Endothelial cell of hepatic sinusoid (primary cell): Measurements from ENCODE around the gene HEATR3.

ENCODE experiments used
- in situ Hi-C: cut with HindIII; loops from 2 replicates; pipeline ENCODE4 v1.10.0; 2017; ENCODE audit warnings: low sequenced_read_pairs

HEATR3 gene

DNA sequence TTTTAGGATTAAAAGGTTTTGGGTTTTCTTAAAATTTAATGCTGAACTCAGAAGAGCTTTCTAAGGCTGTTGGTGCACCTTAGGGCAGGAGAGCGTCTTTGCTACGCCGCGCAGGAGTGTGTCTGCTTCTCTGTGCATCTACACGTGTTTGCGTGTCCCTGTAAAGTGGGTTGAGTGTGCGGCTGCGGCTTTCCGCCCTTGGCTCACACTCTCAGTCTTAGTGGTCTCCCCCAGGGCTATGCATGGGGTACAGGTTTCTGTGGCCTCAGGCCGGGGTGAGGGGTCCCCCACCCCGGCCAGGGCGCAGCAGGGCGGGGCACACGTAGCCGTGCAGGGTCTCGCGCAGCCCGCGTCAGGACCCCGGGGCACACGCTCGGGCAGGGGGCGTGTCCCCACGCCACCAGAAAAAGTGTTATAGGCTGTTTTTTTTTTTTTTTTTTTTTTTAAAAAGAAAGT, 86.6 kb downstream of the HEATR3 start:
- in situ Hi-C loops = no loop called here

DNA sequence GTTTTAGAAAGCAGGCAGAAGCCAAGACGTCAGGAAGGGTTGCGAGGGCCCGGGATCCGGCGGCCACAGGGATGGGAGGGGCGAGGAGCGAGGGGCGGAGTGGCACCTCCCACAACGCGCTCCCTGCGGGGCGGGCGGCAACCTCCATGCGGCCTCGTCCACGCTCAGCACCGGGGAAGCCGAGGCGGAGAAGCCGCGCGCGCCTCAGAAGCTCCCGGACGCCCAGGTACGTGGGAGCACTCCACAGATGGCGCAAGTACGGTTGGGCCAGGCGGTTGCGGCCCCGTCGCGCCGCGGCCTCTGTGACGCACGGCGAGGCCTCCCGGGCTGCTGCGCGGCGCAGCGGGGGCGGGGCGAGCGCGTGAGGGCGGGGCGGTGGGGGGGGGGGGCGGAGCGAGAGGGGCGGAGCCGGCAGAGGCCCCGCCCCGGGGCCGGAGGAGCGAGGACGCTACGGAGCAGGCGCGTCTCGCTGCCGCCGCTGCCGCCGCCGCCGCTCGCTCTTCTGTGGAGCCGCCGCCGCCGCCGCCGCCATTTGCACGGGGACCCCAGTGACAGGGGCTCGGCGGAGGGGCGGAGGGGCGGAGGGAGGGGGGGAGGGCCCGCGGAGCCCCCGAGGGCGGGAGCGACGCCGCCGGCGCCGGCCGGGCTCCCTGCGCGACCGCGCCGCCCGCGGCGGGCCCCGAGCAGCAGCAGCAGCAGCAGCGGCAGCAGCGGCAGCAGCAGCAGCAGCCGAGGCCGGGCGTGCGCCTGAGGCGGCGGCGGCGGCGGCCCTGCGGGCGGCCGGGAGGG, 87.2 kb downstream of the HEATR3 start, which contains the start of gene TENT4B:
Gene TENT4B, plus strand, starts transcription at position 500 of the 789 bp plus-strand sequence. CDS start 316 bp downstream, outside the sequence.
- in situ Hi-C loops = no loop called here

DNA sequence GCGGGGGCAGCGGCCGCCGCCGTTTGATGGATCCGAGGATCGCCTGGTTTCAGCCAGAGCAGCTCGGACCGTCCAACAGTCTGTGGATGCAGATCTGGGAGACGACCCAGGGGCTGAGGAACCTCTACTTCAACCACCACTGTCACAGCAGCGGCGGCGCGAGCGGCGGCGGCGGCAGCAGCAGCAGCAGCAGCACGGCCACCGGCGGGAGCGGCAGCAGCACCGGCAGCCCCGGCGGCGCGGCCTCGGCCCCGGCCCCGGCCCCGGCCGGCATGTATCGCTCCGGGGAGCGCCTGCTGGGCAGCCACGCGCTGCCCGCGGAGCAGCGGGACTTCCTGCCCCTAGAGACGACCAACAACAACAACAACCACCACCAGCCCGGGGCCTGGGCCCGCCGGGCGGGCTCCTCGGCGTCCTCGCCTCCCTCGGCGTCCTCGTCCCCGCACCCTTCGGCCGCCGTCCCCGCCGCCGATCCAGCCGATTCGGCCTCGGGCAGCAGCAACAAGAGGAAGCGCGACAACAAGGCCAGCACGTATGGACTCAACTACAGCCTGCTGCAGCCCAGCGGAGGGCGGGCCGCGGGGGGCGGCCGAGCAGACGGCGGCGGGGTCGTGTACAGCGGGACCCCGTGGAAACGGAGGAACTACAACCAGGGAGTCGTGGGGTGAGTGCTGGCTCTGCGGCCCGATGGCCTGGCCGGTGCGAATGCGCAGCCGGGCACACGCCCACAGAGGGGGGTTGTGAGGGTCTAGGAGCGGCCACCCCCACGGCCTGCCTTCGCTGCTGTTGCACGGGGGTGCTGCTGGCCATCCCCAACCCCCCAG, 88.0 kb downstream of the HEATR3 start:
- in situ Hi-C loops = no loop called here

DNA sequence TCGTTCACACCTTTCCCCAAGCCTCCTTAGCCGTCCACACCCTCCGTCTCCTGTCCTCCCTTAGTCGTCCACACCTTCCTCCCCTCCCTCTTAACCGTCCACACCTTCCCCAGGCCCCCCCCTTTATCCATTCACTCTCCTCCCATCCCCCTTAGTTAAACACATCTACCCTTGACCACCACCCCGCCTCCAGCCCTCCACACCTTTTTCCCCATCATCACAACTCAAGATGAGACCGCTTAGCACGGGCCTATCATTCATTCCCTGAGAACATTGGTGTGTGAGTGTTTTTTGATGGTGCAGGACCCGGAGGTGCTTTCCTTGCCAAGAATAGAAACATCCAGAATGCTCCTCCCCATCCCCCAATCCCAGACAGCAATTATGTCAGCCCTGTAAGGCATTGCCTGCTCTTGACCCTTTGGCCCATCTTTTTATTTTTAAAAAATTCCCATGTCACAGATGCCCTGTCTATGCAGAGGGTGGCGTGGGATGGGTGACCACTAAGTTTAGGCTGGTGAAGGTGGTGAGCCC, 88.7 kb downstream of the HEATR3 start:
- in situ Hi-C loops = no loop called here

DNA sequence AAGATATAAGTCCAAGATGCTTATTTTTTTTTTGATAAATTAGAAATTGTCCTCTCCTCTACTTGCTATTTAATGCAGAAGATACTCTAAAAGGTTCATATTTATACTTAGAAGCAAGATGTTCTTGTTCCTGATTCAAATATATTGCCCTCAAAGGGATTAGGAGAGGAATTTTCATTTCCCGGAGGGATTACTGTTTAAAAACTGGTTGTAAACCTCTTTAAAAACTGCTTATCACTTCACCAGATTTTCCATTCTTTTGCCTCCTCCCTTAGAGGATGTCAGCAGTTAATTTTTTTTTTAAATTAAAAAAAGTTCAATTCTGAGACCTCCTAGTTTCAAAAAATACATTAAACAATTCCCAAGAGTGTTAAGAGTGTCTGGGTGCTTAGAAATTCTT, 90.2 kb downstream of the HEATR3 start:
- in situ Hi-C loops = no loop called here
